Endodermal cell (in vitro differentiated cells): ENCODE data around the gene TMSB10. TPM values are rescaled to one million over a fixed set of nuclear protein-coding genes. Genes with fewer than 3 reads are reported as not detected.

ENCODE experiments used
- DNase-seq: peaks from one replicate; pipeline ENCODE4 v3.0.0-alpha.2; 2017
- H3K27ac ChIP-seq: 2 replicates; pipeline ENCODE4 v1.5.1; 2013; ENCODE audit warnings: mild to moderate bottlenecking, low read depth, low read length, moderate library complexity
- H3K27me3 ChIP-seq: 2 replicates; pipeline ENCODE4 v1.6.1; 2013; ENCODE audit warnings: mild to moderate bottlenecking, low read length, moderate library complexity; ENCODE audit not compliant: insufficient read depth, control insufficient read depth, poor library complexity, severe bottlenecking
- H3K36me3 ChIP-seq: 2 replicates; pipeline ENCODE4 v1.7.0; 2013; ENCODE audit warnings: mild to moderate bottlenecking, low read length, moderate library complexity; ENCODE audit not compliant: control insufficient read depth, insufficient read depth
- H3K4me1 ChIP-seq: one replicate; pipeline ENCODE4 v1.7.0; 2013; ENCODE audit warnings: low read length; ENCODE audit not compliant: control insufficient read depth, insufficient read depth
- H3K4me3 ChIP-seq: 2 replicates; pipeline ENCODE4 v1.5.1; 2013; ENCODE audit warnings: mild to moderate bottlenecking, low read length, moderate library complexity
- H3K9ac ChIP-seq: 2 replicates; pipeline ENCODE4 v1.6.1; 2013; ENCODE audit warnings: mild to moderate bottlenecking, low read length, moderate library complexity; ENCODE audit not compliant: poor library complexity, severe bottlenecking; ENCODE audit errors: extremely low read depth
- H3K9me3 ChIP-seq: 2 replicates; pipeline ENCODE4 v1.6.1; 2013; ENCODE audit warnings: mild to moderate bottlenecking, low read length, moderate library complexity; ENCODE audit not compliant: control insufficient read depth
- H3K27ac Mint-ChIP-seq: 2 replicates; pipeline ENCODE4 v1.8.0; 2020; ENCODE audit warnings: mixed read lengths
- H3K27me3 Mint-ChIP-seq: 2 replicates; pipeline ENCODE4 v1.8.0; 2021; ENCODE audit warnings: mild to moderate bottlenecking, mixed read lengths; ENCODE audit not compliant: insufficient read depth
- H3K36me3 Mint-ChIP-seq: 2 replicates; pipeline ENCODE4 v1.8.0; 2020; ENCODE audit warnings: low read depth, mixed read lengths
- H3K4me1 Mint-ChIP-seq: 2 replicates; pipeline ENCODE4 v1.8.0; 2020; ENCODE audit warnings: mixed read lengths
- H3K4me3 Mint-ChIP-seq: 2 replicates; pipeline ENCODE4 v1.8.0; 2020; ENCODE audit warnings: mild to moderate bottlenecking, moderate library complexity, mixed read lengths
- H3K9me3 Mint-ChIP-seq: 2 replicates; pipeline ENCODE4 v1.8.0; 2020; ENCODE audit warnings: mild to moderate bottlenecking, mixed read lengths
- WGBS, 2 experiments: methylation state at CpG; one replicate each; pipeline versions ENCODE4 v1.1.5 to v1.1.7; 2013; ENCODE audit warnings: missing lambda C conversion rate in 2 of 2, mixed read lengths in 1 of 2; ENCODE audit not compliant: insufficient coverage in 1 of 2, insufficient read length in 1 of 2; 5-methylcytosine and 5-hydroxymethylcytosine counted together
- total RNA-seq, 2 donors: library from RNA; stranded (reverse); fragmentation: NEBNext Ultra II Directional in 1 of 2; extraction: Animal tissue kit (Norgen Biotek cat#: 25700) in 1 of 2; gene quantifications; 2 replicates in 1 of 2; 3 replicates in 1 of 2; pipeline ENCODE4 v1.2.1, GENCODE V29; 2021
- TF ChIP-seq, protein P1 (sequence below): fragments of 200-600 bp; sonication (generic); conservative IDR thresholded peaks from 2 replicates; pipeline ENCODE4 v1.5.0; 2021; ENCODE audit warnings: antibody characterized with exemption, mild to moderate bottlenecking

TMSB10 gene
- total RNA-seq, 2 donors from 2014 or later, result 2,719 to 2,976 TPM

DNA sequence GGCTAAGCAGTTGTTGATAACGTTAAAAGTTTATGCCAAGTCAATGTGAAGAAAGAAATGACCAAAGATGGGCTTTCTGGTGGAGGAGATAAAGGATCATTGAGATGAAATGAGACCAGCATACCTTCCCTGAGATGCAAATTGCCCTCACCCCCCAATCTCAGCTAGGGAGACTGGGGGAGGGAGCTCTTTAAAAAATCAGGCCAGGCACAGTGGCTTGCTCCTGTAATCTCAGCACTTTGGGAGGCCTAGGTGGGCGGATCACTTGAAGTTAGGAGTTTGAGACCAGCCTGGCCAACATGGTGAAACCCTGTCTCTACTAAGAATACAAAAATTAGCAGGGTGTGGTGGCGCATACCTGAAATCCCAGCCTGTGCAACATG is 34.6 kb downstream of the TMSB10 start:
- TF ChIP-seq, protein P1, sequence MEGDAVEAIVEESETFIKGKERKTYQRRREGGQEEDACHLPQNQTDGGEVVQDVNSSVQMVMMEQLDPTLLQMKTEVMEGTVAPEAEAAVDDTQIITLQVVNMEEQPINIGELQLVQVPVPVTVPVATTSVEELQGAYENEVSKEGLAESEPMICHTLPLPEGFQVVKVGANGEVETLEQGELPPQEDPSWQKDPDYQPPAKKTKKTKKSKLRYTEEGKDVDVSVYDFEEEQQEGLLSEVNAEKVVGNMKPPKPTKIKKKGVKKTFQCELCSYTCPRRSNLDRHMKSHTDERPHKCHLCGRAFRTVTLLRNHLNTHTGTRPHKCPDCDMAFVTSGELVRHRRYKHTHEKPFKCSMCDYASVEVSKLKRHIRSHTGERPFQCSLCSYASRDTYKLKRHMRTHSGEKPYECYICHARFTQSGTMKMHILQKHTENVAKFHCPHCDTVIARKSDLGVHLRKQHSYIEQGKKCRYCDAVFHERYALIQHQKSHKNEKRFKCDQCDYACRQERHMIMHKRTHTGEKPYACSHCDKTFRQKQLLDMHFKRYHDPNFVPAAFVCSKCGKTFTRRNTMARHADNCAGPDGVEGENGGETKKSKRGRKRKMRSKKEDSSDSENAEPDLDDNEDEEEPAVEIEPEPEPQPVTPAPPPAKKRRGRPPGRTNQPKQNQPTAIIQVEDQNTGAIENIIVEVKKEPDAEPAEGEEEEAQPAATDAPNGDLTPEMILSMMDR, result no peak
- Histone ChIP-seq H3K4me3 (no peak overlapping the region), H3K36me3 (no peaks in the 10 kb centered on the region), H3K4me1 (no peaks in the 10 kb centered on the region), H3K9me3 (no peaks in the 10 kb centered on the region), H3K9ac (no peak overlapping the region), H3K27ac (no peak overlapping the region), H3K27me3 (no peaks in the 10 kb centered on the region)
- no peak for DNase-seq
- no peak overlapping the region for H3K4me3 Mint-ChIP-seq
- WGBS, 2 experiments, result 83 to 86% methylated on average over 3 of the region's 3 CpGs
- peaks cover 7% of the 10 kb centered on the region for H3K4me1 Mint-ChIP-seq
- no peaks in the 10 kb centered on the region for H3K27me3 Mint-ChIP-seq
- H3K27ac Mint-ChIP-seq, result no peak overlapping the region
- no peaks in the 10 kb centered on the region for H3K9me3 Mint-ChIP-seq
- no peaks in the 10 kb centered on the region for H3K36me3 Mint-ChIP-seq

DNA sequence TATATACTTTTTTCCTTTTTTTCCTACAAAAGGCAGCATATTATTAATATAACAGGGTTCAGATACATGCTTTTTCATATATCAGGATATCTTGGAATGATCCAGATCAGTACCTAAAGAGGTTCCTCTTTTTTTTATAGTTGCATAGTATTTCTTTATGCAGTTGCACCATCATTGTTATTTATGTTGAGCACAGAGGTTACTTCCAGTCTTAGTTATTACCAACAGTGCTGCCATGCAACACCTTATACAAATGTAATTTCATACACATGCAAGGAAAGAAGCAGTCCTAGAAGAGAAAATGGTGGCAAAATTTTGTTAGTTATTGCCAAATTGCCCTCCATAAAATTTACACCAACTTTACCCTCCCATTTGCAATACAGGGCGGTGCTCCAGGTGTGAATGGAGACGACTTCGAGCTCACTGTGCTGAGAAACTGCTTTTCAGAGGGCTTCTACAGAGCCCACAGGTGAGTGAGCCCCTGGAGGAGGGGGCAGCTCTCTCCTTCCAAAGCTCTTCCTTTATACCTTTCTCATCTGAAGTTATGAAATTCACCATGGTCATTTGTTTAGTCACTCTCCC is 35.5 kb downstream of the TMSB10 start:
- Mint-ChIP-seq H3K4me3 (no peak overlapping the region), H3K36me3 (no peaks in the 10 kb centered on the region), H3K27ac (no peak overlapping the region), H3K27me3 (no peaks in the 10 kb centered on the region), H3K9me3 (no peaks in the 10 kb centered on the region), H3K4me1 (peaks cover 7% of the 10 kb centered on the region)
- H3K4me3 ChIP-seq, result no peak overlapping the region
- H3K36me3 ChIP-seq, result no peaks in the 10 kb centered on the region
- H3K4me1 ChIP-seq, result no peaks in the 10 kb centered on the region
- no peaks in the 10 kb centered on the region for H3K27me3 ChIP-seq
- H3K27ac ChIP-seq, result no peak overlapping the region
- H3K9me3 ChIP-seq, result no peaks in the 10 kb centered on the region
- TF ChIP-seq, protein P1, result no peak
- no peak overlapping the region for H3K9ac ChIP-seq
- 90% methylated on average over 3 of the region's 3 CpGs; no CpG with 5 or more reads in 1 of the 2 experiments for WGBS, 2 experiments
- DNase-seq, result no peak

DNA sequence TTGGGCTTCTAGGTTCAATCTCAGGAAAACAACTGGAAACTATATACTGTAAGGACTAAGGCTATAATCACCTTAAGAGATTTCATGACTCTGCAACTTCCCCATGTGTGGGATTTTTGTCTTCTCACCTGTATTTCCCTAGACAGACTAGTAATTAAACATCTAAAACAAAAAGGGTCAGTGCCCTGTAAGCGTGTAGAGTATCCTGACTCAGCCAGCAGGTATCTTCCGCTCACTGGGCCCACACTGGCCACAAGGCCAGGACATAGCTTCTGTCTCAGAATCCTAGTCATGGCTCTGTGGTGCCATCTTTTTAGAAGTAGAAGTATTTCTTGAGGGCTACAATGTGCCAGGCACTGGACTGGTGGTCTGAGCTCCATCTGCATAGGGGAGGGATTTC is 36.7 kb downstream of the TMSB10 start:
- Histone ChIP-seq H3K4me1 (no peaks in the 10 kb centered on the region), H3K9ac (no peak overlapping the region), H3K27ac (no peak overlapping the region), H3K36me3 (no peaks in the 10 kb centered on the region), H3K4me3 (no peak overlapping the region), H3K9me3 (no peaks in the 10 kb centered on the region), H3K27me3 (no peaks in the 10 kb centered on the region)
- peaks cover 7% of the 10 kb centered on the region for H3K4me1 Mint-ChIP-seq
- no peaks in the 10 kb centered on the region for H3K36me3 Mint-ChIP-seq
- DNase-seq, result no peak
- H3K27me3 Mint-ChIP-seq, result no peaks in the 10 kb centered on the region
- TF ChIP-seq, protein P1, result no peak
- H3K9me3 Mint-ChIP-seq, result no peaks in the 10 kb centered on the region
- WGBS, 2 experiments, result 94 to 100% methylated on average over 2 of the region's 2 CpGs
- no peak overlapping the region for H3K27ac Mint-ChIP-seq
- no peak overlapping the region for H3K4me3 Mint-ChIP-seq
